Measurements from ENCODE around the gene SYPL1.

SYPL1 gene

GRCh38 chr7:106057204-106057961 lies 54.7 kb downstream of the SYPL1 start:
- H3K4me3 ChIP-seq (ENCODE audit: low read depth, low read length) = no peak overlapping the region
- TF ChIP-seq, protein P1, sequence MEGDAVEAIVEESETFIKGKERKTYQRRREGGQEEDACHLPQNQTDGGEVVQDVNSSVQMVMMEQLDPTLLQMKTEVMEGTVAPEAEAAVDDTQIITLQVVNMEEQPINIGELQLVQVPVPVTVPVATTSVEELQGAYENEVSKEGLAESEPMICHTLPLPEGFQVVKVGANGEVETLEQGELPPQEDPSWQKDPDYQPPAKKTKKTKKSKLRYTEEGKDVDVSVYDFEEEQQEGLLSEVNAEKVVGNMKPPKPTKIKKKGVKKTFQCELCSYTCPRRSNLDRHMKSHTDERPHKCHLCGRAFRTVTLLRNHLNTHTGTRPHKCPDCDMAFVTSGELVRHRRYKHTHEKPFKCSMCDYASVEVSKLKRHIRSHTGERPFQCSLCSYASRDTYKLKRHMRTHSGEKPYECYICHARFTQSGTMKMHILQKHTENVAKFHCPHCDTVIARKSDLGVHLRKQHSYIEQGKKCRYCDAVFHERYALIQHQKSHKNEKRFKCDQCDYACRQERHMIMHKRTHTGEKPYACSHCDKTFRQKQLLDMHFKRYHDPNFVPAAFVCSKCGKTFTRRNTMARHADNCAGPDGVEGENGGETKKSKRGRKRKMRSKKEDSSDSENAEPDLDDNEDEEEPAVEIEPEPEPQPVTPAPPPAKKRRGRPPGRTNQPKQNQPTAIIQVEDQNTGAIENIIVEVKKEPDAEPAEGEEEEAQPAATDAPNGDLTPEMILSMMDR (IDR thresholded peaks at IDR 0.05; ENCODE audit: low read depth, low read length) = no peak
- no peak for DNase-seq (ENCODE audit: low read depth, low spot score)
- in situ Hi-C loops (cut with HindIII; ENCODE audit: low sequenced_read_pairs) = loop anchor here (25.0 kb wide), 1 partner anchor 105 kb away; no protein-coding TSS in a partner anchor

- in situ Hi-C loops (cut with HindIII; ENCODE audit: low sequenced_read_pairs) = loop anchor here (25.0 kb wide), 1 partner anchor 106 kb away; no protein-coding TSS in a partner anchor
- TF ChIP-seq, protein P1 (IDR thresholded peaks at IDR 0.05; ENCODE audit: low read depth, low read length) = peak; percentile 89
- peak; percentile 69 for DNase-seq (ENCODE audit: low read depth, low spot score)
- no peak overlapping the region for H3K4me3 ChIP-seq (ENCODE audit: low read depth, low read length)
Measured at GRCh38 chr7:106056513-106057203, 55.5 kb downstream of the SYPL1 start.

- no peak for DNase-seq (ENCODE audit: low read depth, low spot score)
- TF ChIP-seq, protein P1 (IDR thresholded peaks at IDR 0.05; ENCODE audit: low read depth, low read length) = no peak
- in situ Hi-C loops (cut with HindIII; ENCODE audit: low sequenced_read_pairs) = loop anchor here (25.0 kb wide), 1 partner anchor 107 kb away; no protein-coding TSS in a partner anchor
- H3K4me3 ChIP-seq (ENCODE audit: low read depth, low read length) = no peak overlapping the region
Measured at GRCh38 chr7:106054971-106055532, 57.1 kb downstream of the SYPL1 start.

DNA sequence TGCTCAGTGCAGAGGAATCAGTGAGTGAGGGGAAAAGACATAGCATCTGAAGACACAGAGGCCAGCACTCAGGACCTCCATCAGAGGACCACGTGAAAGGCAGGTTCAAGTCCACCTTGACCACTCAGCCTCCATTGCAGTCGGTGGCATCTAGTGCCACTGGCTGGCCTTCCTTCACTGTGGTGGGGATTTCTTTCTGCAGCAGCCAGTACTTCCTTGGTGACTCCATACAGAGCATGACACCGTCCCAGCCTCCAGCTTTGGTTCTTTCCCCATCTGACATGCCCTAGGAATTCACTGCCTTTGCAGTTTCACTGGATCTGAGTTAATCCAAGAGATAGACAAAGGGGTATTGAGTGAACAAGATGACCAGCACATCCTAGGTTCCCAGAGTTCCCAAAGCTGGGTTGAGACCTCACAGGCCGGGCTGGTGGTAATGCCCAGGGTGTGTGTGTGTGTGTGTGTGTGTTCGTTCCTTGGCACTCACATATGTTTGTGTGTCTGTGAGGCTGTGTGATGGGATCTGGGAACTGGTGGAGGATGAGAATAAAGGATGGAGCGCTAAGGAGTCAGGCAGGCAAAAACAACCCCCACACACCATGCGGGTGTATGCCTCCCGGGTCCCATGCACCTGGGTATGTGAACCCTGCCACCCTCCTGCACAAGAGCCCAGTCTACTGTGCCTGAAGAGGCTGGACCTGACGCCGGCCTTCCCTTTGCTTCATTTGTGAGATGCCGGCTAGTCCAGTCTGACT lies 57.8 kb downstream of the SYPL1 start:
- TF ChIP-seq, protein P1 (IDR thresholded peaks at IDR 0.05; ENCODE audit: low read depth, low read length) = no peak
- H3K4me3 ChIP-seq (ENCODE audit: low read depth, low read length) = no peak overlapping the region
- no peak for DNase-seq (ENCODE audit: low read depth, low spot score)
- in situ Hi-C loops (cut with HindIII; ENCODE audit: low sequenced_read_pairs) = loop anchor here (25.0 kb wide), 1 partner anchor 108 kb away; no protein-coding TSS in a partner anchor

GRCh38 chr7:106053109-106053508 lies 59.0 kb downstream of the SYPL1 start:
- in situ Hi-C loops (cut with HindIII; ENCODE audit: low sequenced_read_pairs) = loop anchor here (25.0 kb wide), 1 partner anchor 109 kb away; no protein-coding TSS in a partner anchor
- H3K4me3 ChIP-seq (ENCODE audit: low read depth, low read length) = no peak overlapping the region
- no peak for DNase-seq (ENCODE audit: low read depth, low spot score)
- TF ChIP-seq, protein P1 (IDR thresholded peaks at IDR 0.05; ENCODE audit: low read depth, low read length) = no peak

- H3K4me3 ChIP-seq (ENCODE audit: low read depth, low read length) = no peak overlapping the region
- in situ Hi-C loops (cut with HindIII; ENCODE audit: low sequenced_read_pairs) = loop anchor here (25.0 kb wide), 1 partner anchor 110 kb away; no protein-coding TSS in a partner anchor
- no peak for DNase-seq (ENCODE audit: low read depth, low spot score)
- TF ChIP-seq, protein P1 (IDR thresholded peaks at IDR 0.05; ENCODE audit: low read depth, low read length) = no peak
Measured at GRCh38 chr7:106052681-106053080, 59.4 kb downstream of the SYPL1 start.
